Prostate gland (tissue), 2 donors: Measurements from ENCODE around the gene RNF138.

Source experiments
- POLR2AphosphoS5 ChIP-seq: sonication (generic); formaldehyde crosslinking; IDR thresholded peaks from one replicate; pipeline ENCODE4 v1.6.1; 2017; ENCODE audit warnings: antibody characterized with exemption
- TF ChIP-seq, protein P1 (sequence below), 4 experiments: fragments of 200-600 bp in 2 of 4; fragments of 450-650 bp in 2 of 4; sonication (generic) in 2 of 4; IDR thresholded peaks; 1 replicate in 3 of 4; 2 replicates in 1 of 4; pipeline ENCODE4 v1.5.1; 2016 to 2019; ENCODE audit warnings: antibody characterized with exemption in 4 of 4, mild to moderate bottlenecking in 2 of 4, moderate library complexity in 2 of 4

DNA sequence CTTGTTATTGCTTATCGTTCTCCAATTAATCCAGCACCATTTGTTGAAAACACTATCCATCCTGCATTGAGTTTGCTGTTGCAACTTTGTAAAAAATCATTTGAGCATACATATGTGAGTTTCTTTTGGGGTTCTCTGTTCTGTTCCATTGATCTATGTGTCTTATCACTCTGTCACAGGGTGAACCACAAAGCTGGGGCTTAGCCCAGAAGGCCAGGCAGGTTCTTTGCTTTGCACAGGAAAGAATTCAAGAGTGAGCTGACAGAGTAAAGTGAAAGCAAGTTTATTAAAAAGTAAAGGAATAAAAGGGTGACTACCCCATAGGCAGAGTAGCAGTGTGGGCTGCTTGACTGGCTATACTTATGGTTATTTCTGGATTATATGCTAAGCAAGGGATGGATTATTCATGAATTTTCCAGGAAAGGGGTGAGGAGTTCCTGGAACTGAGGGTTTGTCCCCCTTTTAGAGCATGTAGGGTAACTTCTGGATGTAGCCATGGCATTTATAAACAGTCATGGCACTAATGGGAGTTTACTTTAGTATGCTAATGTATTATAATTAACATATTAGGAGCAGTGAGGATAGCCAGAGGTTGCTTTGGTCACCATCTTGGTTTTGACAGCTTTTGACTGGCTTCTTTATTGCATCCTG, 46.8 kb downstream of the RNF138 start:
- TF ChIP-seq POLR2AphosphoS5: no peak
- TF ChIP-seq, protein P1, sequence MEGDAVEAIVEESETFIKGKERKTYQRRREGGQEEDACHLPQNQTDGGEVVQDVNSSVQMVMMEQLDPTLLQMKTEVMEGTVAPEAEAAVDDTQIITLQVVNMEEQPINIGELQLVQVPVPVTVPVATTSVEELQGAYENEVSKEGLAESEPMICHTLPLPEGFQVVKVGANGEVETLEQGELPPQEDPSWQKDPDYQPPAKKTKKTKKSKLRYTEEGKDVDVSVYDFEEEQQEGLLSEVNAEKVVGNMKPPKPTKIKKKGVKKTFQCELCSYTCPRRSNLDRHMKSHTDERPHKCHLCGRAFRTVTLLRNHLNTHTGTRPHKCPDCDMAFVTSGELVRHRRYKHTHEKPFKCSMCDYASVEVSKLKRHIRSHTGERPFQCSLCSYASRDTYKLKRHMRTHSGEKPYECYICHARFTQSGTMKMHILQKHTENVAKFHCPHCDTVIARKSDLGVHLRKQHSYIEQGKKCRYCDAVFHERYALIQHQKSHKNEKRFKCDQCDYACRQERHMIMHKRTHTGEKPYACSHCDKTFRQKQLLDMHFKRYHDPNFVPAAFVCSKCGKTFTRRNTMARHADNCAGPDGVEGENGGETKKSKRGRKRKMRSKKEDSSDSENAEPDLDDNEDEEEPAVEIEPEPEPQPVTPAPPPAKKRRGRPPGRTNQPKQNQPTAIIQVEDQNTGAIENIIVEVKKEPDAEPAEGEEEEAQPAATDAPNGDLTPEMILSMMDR (IDR thresholded peaks at IDR 0.05): no peak
